Panc1 (cell line): ENCODE data around the gene DCAF5. TPM values are rescaled to one million over a fixed set of nuclear protein-coding genes. Genes with fewer than 3 reads are reported as not detected.
A peak's percentile ranks its signal among the peaks of the same experiment; 100 is the strongest.

ENCODE experiments used
- ATAC-seq: fragments of 200-7000 bp; cut with Tn5 transposase; 2 replicates; pipeline ENCODE4 v1.9.1; 2020; ENCODE audit warnings: mild to moderate bottlenecking, moderate library complexity
- BruUV-seq: library from RNA; stranded (reverse); fragments of 400-500 nt; replicated peaks from 2 replicates; lab custom pipeline; 2021; lab: Mats Ljungman, UMichigan
- CTCF ChIA-PET: fragments of 300-600 bp; sonication (Branson Sonifier 250); formaldehyde crosslinking; loops from one replicate; lab custom pipeline; 2022; ENCODE audit warnings: antibody characterized with exemption; lab: Charles Lee
- POLR2A ChIA-PET: fragments of 300-600 bp; sonication (Branson Sonifier 250); formaldehyde crosslinking; loops from one replicate; lab custom pipeline; 2022; ENCODE audit warnings: antibody characterized with exemption; lab: Charles Lee
- DNase-seq: peaks from one replicate; pipeline ENCODE4 v3.0.0-alpha.2; 2010; ENCODE audit warnings: low read depth, low spot score
- H3K27ac ChIP-seq: 2 replicates; pipeline ENCODE4 v1.5.1; 2011; ENCODE audit warnings: mild to moderate bottlenecking, low read length, inconsistent platforms
- H3K27me3 ChIP-seq: fragments of 200-500 bp; sonication (Bioruptor generic); 2 replicates; pipeline ENCODE4 v1.6.0; 2014; ENCODE audit warnings: low read length, inconsistent platforms; ENCODE audit not compliant: control insufficient read depth, insufficient read depth
- H3K36me3 ChIP-seq: fragments of 200-500 bp; sonication (Bioruptor generic); 2 replicates; pipeline ENCODE4 v1.5.1; 2014; ENCODE audit warnings: inconsistent platforms, mild to moderate bottlenecking, low read length, moderate library complexity; ENCODE audit not compliant: control insufficient read depth, insufficient read depth
- H3K4me1 ChIP-seq: 2 replicates; pipeline ENCODE4 v1.5.1; 2011; ENCODE audit warnings: inconsistent platforms, mild to moderate bottlenecking, low read length, moderate library complexity; ENCODE audit not compliant: control insufficient read depth, insufficient read depth
- H3K4me3 ChIP-seq, 2 experiments: 2 replicates each; pipeline ENCODE4 v1.5.1; 2011 to 2012; ENCODE audit warnings: low read depth in 2 of 2, low read length in 2 of 2, mild to moderate bottlenecking in 2 of 2, inconsistent platforms in 1 of 2, moderate library complexity in 1 of 2
- H3K9me3 ChIP-seq: fragments of 200-500 bp; sonication (Bioruptor generic); 2 replicates; pipeline ENCODE4 v1.5.1; 2014; ENCODE audit warnings: low read depth, mild to moderate bottlenecking, inconsistent platforms, low read length, moderate library complexity; ENCODE audit not compliant: control insufficient read depth, insufficient read depth
- POLR2AphosphoS5 ChIP-seq: IDR thresholded peaks from 2 replicates; pipeline ENCODE4 v1.6.1; 2012; ENCODE audit warnings: mild to moderate bottlenecking, low read depth, low read length, moderate library complexity
- SIN3A ChIP-seq: IDR thresholded peaks from 2 replicates; pipeline ENCODE4 v1.6.1; 2012; ENCODE audit warnings: low read depth, mild to moderate bottlenecking, low read length, moderate library complexity, borderline replicate concordance; ENCODE audit not compliant: insufficient read depth
- TCF7L2 ChIP-seq: IDR thresholded peaks from 2 replicates; pipeline ENCODE4 v1.6.1; 2011; ENCODE audit warnings: mild to moderate bottlenecking, low read depth, low read length, inconsistent platforms
- in situ Hi-C: cut with HindIII; loops from 2 replicates; pipeline ENCODE4 v1.10.0; 2016; ENCODE audit warnings: low sequenced_read_pairs, low pct_unique_long_range_greater_than_20kb
- intact Hi-C: fragments of 100-400 bp; cut with micrococcal nuclease; formaldehyde crosslinking; loops from one replicate; pipeline ENCODE4 v1.10.0; 2022; ENCODE audit not compliant: unreplicated experiment
- total RNA-seq: library from RNA; stranded (reverse); gene quantifications from one replicate; pipeline ENCODE4 v1.2.1, GENCODE V29; 2021; ENCODE audit not compliant: unreplicated experiment
- TF ChIP-seq, protein P1 (sequence below): fragments of 450-650 bp; IDR thresholded peaks from 2 replicates; pipeline ENCODE4 v1.5.1; 2017; ENCODE audit warnings: mild to moderate bottlenecking
- TF ChIP-seq, protein P2 (sequence below), 2 experiments: IDR thresholded peaks; 2 replicates each; pipeline ENCODE4 v1.6.1; 2011 to 2012; ENCODE audit warnings: low read depth in 2 of 2, control low read depth in 1 of 2, low read length in 1 of 2, mild to moderate bottlenecking in 1 of 2, moderate library complexity in 1 of 2; ENCODE audit not compliant: insufficient read depth in 1 of 2

The DCAF5 gene
- total RNA-seq, 1 experiment from 2014 or later, result 27.6 TPM

DNA sequence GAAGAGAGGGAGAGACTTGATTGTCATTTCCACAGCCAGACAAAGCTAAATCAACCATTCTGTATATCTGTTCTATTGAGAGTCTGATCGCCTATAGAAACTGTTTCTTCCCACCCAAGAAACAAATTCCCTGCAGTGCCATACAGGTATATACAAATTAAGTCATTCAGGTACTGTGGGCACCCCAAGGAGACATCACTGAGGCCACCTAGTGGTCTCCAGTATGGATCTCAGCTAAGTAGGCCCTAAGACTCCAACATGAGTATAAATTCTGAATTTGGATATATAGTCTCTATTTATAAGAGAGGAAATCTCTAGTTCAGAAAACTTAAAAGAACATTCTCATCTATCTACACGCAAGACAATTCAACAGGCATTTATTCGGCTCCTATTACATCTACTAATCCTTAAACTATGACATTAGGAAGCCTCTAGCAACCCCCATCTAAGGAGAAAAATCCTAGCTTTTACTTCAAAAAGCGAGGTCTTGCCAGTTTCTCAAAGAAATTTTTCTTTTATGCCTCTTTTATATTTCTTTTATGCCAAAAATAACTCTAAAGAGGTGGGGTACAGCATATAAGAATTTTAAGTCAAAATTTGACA lies 62.6 kb downstream of the DCAF5 start:
- Histone ChIP-seq H3K27me3 (no peaks in the 10 kb centered on the region), H3K36me3 (peaks cover 4% of the 10 kb centered on the region), H3K4me3 (no peak overlapping the region), H3K27ac (no peak overlapping the region), H3K9me3 (no peaks in the 10 kb centered on the region), H3K4me1 (peaks cover 22% of the 10 kb centered on the region)
- TF ChIP-seq, protein P1, sequence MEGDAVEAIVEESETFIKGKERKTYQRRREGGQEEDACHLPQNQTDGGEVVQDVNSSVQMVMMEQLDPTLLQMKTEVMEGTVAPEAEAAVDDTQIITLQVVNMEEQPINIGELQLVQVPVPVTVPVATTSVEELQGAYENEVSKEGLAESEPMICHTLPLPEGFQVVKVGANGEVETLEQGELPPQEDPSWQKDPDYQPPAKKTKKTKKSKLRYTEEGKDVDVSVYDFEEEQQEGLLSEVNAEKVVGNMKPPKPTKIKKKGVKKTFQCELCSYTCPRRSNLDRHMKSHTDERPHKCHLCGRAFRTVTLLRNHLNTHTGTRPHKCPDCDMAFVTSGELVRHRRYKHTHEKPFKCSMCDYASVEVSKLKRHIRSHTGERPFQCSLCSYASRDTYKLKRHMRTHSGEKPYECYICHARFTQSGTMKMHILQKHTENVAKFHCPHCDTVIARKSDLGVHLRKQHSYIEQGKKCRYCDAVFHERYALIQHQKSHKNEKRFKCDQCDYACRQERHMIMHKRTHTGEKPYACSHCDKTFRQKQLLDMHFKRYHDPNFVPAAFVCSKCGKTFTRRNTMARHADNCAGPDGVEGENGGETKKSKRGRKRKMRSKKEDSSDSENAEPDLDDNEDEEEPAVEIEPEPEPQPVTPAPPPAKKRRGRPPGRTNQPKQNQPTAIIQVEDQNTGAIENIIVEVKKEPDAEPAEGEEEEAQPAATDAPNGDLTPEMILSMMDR, result peak; percentile 66
- TF ChIP-seq POLR2AphosphoS5 (no peak), SIN3A (no peak), TCF7L2 (no peak)
- TF ChIP-seq, protein P2, sequence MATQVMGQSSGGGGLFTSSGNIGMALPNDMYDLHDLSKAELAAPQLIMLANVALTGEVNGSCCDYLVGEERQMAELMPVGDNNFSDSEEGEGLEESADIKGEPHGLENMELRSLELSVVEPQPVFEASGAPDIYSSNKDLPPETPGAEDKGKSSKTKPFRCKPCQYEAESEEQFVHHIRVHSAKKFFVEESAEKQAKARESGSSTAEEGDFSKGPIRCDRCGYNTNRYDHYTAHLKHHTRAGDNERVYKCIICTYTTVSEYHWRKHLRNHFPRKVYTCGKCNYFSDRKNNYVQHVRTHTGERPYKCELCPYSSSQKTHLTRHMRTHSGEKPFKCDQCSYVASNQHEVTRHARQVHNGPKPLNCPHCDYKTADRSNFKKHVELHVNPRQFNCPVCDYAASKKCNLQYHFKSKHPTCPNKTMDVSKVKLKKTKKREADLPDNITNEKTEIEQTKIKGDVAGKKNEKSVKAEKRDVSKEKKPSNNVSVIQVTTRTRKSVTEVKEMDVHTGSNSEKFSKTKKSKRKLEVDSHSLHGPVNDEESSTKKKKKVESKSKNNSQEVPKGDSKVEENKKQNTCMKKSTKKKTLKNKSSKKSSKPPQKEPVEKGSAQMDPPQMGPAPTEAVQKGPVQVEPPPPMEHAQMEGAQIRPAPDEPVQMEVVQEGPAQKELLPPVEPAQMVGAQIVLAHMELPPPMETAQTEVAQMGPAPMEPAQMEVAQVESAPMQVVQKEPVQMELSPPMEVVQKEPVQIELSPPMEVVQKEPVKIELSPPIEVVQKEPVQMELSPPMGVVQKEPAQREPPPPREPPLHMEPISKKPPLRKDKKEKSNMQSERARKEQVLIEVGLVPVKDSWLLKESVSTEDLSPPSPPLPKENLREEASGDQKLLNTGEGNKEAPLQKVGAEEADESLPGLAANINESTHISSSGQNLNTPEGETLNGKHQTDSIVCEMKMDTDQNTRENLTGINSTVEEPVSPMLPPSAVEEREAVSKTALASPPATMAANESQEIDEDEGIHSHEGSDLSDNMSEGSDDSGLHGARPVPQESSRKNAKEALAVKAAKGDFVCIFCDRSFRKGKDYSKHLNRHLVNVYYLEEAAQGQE (IDR thresholded peaks at IDR 0.05; ENCODE audit: insufficient read depth in 1 of 2, low read depth in 2 of 2, low read length in 1 of 2), result no peak
- ChIA-PET POLR2A (no interaction called here), CTCF (interaction anchor here (1.0 kb wide), 1 partner anchor 17 kb away, joined by 3 read pairs; no protein-coding TSS in a partner anchor)
- in situ Hi-C loops (no loop called here), intact Hi-C loops (no loop called here)
- ATAC-seq (peak; percentile 55; the same call in 1 of the 2 replicates), DNase-seq (no peak)
- BruUV-seq, result no TSS peak

DNA sequence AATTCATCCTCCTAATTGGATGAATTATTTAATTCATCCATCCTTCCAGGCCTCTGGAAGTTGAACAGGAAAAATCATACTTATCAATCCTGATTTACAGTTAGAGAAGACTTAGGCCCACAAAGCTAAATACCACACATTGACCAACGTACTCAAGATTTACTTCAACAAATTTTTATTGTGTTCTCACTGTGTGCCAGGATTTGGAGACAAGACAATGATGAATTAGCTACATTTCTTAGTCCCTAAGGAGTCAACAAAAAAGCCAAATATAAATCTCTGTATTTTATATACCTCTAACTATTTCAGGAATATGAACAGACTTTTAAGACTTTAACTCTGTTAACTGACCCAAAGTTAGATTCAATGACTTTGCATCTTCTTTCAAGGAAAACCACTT lies 63.9 kb downstream of the DCAF5 start:
- intact Hi-C loops, result no loop called here
- H3K4me1 ChIP-seq, result peaks cover 10% of the 10 kb centered on the region
- no peaks in the 10 kb centered on the region for H3K9me3 ChIP-seq
- DNase-seq (no peak), ATAC-seq (no peak)
- peaks cover 4% of the 10 kb centered on the region for H3K36me3 ChIP-seq
- H3K27ac ChIP-seq, result no peak overlapping the region
- CTCF ChIA-PET, result no interaction called here
- in situ Hi-C loops, result no loop called here
- H3K4me3 ChIP-seq, result no peak overlapping the region
- POLR2A ChIA-PET, result no interaction called here
- no peaks in the 10 kb centered on the region for H3K27me3 ChIP-seq
- TF ChIP-seq SIN3A, result no peak
- TF ChIP-seq TCF7L2, result no peak
- TF ChIP-seq, protein P1, result no peak
- no peak for TF ChIP-seq POLR2AphosphoS5
- TF ChIP-seq, protein P2 (IDR thresholded peaks at IDR 0.05; ENCODE audit: insufficient read depth in 1 of 2, low read depth in 2 of 2, low read length in 1 of 2), result no peak
- no TSS peak for BruUV-seq
